CD4-positive, alpha-beta memory T cell (primary cell): ENCODE data around the gene PHF21A. TPM values are rescaled to one million over a fixed set of nuclear protein-coding genes. Genes with fewer than 3 reads are reported as not detected.

Experiments
- CTCF ChIA-PET: fragments of 350-600 bp; sonication (Branson Sonifier 250); formaldehyde crosslinking; loops from one replicate; lab custom pipeline; 2021; ENCODE audit warnings: inconsistent platforms; ENCODE audit not compliant: partially characterized antibody; lab: Charles Lee
- POLR2A ChIA-PET: fragments of 350-600 bp; sonication (Branson Sonifier 250); formaldehyde crosslinking; loops from one replicate; lab custom pipeline; 2021; ENCODE audit not compliant: partially characterized antibody; lab: Charles Lee
- DNase-seq, 5 donors: peaks; one replicate each; pipeline versions ENCODE4 v3.0.0 to v3.0.0-alpha.2; 2020 to 2022; ENCODE audit warnings: mixed read lengths in 1 of 5
- H3K27ac ChIP-seq: one replicate; pipeline ENCODE4 v1.7.0; 2013; ENCODE audit warnings: low read depth, low read length
- H3K27me3 ChIP-seq: 2 replicates; pipeline ENCODE4 v1.7.0; 2013; ENCODE audit warnings: mild to moderate bottlenecking, low read length, moderate library complexity; ENCODE audit not compliant: insufficient read depth
- H3K36me3 ChIP-seq: 2 replicates; pipeline ENCODE4 v1.7.0; 2013; ENCODE audit warnings: mild to moderate bottlenecking, low read length, moderate library complexity; ENCODE audit not compliant: insufficient read depth
- H3K4me1 ChIP-seq: 2 replicates; pipeline ENCODE4 v1.7.0; 2013; ENCODE audit warnings: mild to moderate bottlenecking, low read length, moderate library complexity; ENCODE audit not compliant: insufficient read depth
- H3K4me3 ChIP-seq, 2 donors: one replicate each; pipeline ENCODE4 v1.7.0; 2013; ENCODE audit warnings: low read length in 2 of 2, mild to moderate bottlenecking in 1 of 2
- H3K9me3 ChIP-seq, 2 donors: one replicate each; pipeline ENCODE4 v1.7.0; 2013; ENCODE audit warnings: low read length in 2 of 2, control low read depth in 1 of 2; ENCODE audit not compliant: control insufficient read depth in 1 of 2
- H3K27ac Mint-ChIP-seq, 7 donors: one replicate each; pipeline ENCODE4 v1.8.0; 2020 to 2021; ENCODE audit warnings: mixed read lengths in 7 of 7, mild to moderate bottlenecking in 6 of 7, inconsistent platforms in 3 of 7, moderate library complexity in 3 of 7
- H3K27me3 Mint-ChIP-seq, 2 donors: one replicate each; pipeline ENCODE4 v1.8.0; 2020 to 2021; ENCODE audit warnings: mixed read lengths in 2 of 2
- H3K36me3 Mint-ChIP-seq, 2 donors: one replicate each; pipeline ENCODE4 v1.8.0; 2020 to 2021; ENCODE audit warnings: mixed read lengths in 2 of 2, inconsistent platforms in 1 of 2, mild to moderate bottlenecking in 1 of 2
- H3K4me1 Mint-ChIP-seq, 4 donors: one replicate each; pipeline ENCODE4 v1.8.0; 2020 to 2021; ENCODE audit warnings: mixed read lengths in 4 of 4, mild to moderate bottlenecking in 1 of 4
- H3K4me3 Mint-ChIP-seq, 8 donors: one replicate each; pipeline ENCODE4 v1.8.0; 2020 to 2021; ENCODE audit warnings: mixed read lengths in 8 of 8, mild to moderate bottlenecking in 7 of 8, moderate library complexity in 6 of 8, inconsistent platforms in 3 of 8
- H3K9me3 Mint-ChIP-seq, 8 donors: one replicate each; pipeline ENCODE4 v1.8.0; 2020 to 2021; ENCODE audit warnings: mixed read lengths in 8 of 8, mild to moderate bottlenecking in 5 of 8, inconsistent platforms in 3 of 8, moderate library complexity in 1 of 8
- intact Hi-C: fragments of 100-400 bp; cut with micrococcal nuclease; formaldehyde crosslinking; loops from one replicate; pipeline ENCODE4 v1.15.1; 2023
- polyA plus RNA-seq, 2 donors: library from polyadenylated mRNA; unstranded; fragments of 300-500 nt; fragmentation: Illumina TruSeq; gene quantifications; one replicate each; pipeline ENCODE4 v1.2.3, GENCODE V29; 2021
- total RNA-seq, 2 experiments: library from RNA; stranded (reverse); gene quantifications; one replicate each; pipeline ENCODE4 v1.2.3, GENCODE V29; 2021

The PHF21A gene
- total and polyA plus RNA-seq, 4 experiments from 2014 or later, result 3.7 to 68.4 (median 42.9) TPM

- ChIA-PET POLR2A (no interaction called here), CTCF (no interaction called here)
- Mint-ChIP-seq H3K4me1 (peaks cover 8 to 16% (median 11%) of the 10 kb centered on the region in 4 donors), H3K9me3 (peaks cover 0 to 2% (median 0%) of the 10 kb centered on the region in 8 donors), H3K4me3 (peak within 1 kb of the TSS; percentile 69 to 84 (median 76)), H3K36me3 (peaks cover 16% of the 10 kb centered on the region in 2 donors), H3K27ac (peak within 1 kb of the TSS in 6 of 7 donors; percentile 29 to 75 (median 52)), H3K27me3 (peaks cover 0 to 4% of the 10 kb centered on the region in 2 donors)
- Histone ChIP-seq H3K9me3 (no peaks in the 10 kb centered on the region), H3K27ac (no peak within 1 kb of the TSS), H3K4me3 (no peak within 1 kb of the TSS), H3K27me3 (no peaks in the 10 kb centered on the region), H3K36me3 (peaks cover 14% of the 10 kb centered on the region), H3K4me1 (peaks cover 5% of the 10 kb centered on the region)
- intact Hi-C loops, result loop anchor here (2.0 to 10.0 kb wide), 3 partner anchors 13 to 509 kb away; partner anchors contain the start of gene CHRM4
- peak; percentile 47 to 67 (median 58) for DNase-seq
These were observed 235.9 kb downstream of the PHF21A start, which contains the start of gene MAPK8IP1 for GRCh38 chr11:45885274-45885920. TSS of gene MAPK8IP1 (plus strand) at chr11:45885651. CDS start at chr11:45885821, 170 bp downstream.

GRCh38 chr11:45884596-45885185 lies 236.6 kb downstream of the PHF21A start:
- Mint-ChIP-seq H3K27me3 (peaks cover 0 to 3% of the 10 kb centered on the region in 2 donors), H3K4me3 (peak overlapping the region; percentile 69 to 84 (median 76)), H3K4me1 (peaks cover 8 to 16% (median 11%) of the 10 kb centered on the region in 4 donors), H3K36me3 (peaks cover 21 to 23% of the 10 kb centered on the region in 2 donors), H3K27ac (peak overlapping the region in 6 of 7 donors; percentile 29 to 75 (median 52)), H3K9me3 (peaks cover 0 to 2% (median 0%) of the 10 kb centered on the region in 8 donors)
- Histone ChIP-seq H3K27ac (no peak overlapping the region), H3K27me3 (no peaks in the 10 kb centered on the region), H3K4me3 (no peak overlapping the region), H3K9me3 (no peaks in the 10 kb centered on the region), H3K36me3 (peaks cover 19% of the 10 kb centered on the region), H3K4me1 (peaks cover 5% of the 10 kb centered on the region)
- POLR2A ChIA-PET, result interaction anchor here (1.3 kb wide), 1 partner anchor 31 kb away, joined by 3 read pairs; no protein-coding TSS in a partner anchor
- DNase-seq, result no peak
- CTCF ChIA-PET, result no interaction called here
- intact Hi-C loops, result loop anchor here (2.0 to 10.0 kb wide), 3 partner anchors 14 to 510 kb away; partner anchors contain the start of gene CHRM4

Other genes with a start within 250 kb of the PHF21A start
- gene MAPK8IP1, start 235.8 kb downstream of the PHF21A start, total RNA-seq, result under 1 TPM; 0.73 to 0.86 TPM
- gene MAPK8IP1, start 235.8 kb downstream of the PHF21A start, polyA plus RNA-seq, result under 1 TPM; 0.06 to 0.08 TPM
- 1 to 10 TPM; 4.5 to 4.8 TPM for gene FREY1, start 214.2 kb downstream of the PHF21A start, total RNA-seq
- gene FREY1, start 214.2 kb downstream of the PHF21A start, polyA plus RNA-seq, result not detected
- 10 to 100 TPM; 53.0 to 62.7 TPM for gene PEX16, start 203.6 kb downstream of the PHF21A start, total RNA-seq
- gene PEX16, start 203.6 kb downstream of the PHF21A start, polyA plus RNA-seq, result 10 to 100 TPM; 49.6 to 71.5 TPM
- 1 to 10 TPM; 4.2 to 5.1 TPM for gene LARGE2, start 198.8 kb downstream of the PHF21A start, total RNA-seq
- 1 to 10 TPM; 3.1 to 8.6 TPM for gene LARGE2, start 198.8 kb downstream of the PHF21A start, polyA plus RNA-seq
- not detected for gene CREB3L1, start 156.2 kb upstream of the PHF21A start, total RNA-seq
- gene CREB3L1, start 156.2 kb upstream of the PHF21A start, polyA plus RNA-seq, result not detected
- gene DGKZ, start 226.0 kb upstream of the PHF21A start, total RNA-seq, result 100 to 1,000 TPM; 230 to 235 TPM
- 10 to 100 TPM; 34.8 to 78.9 TPM for gene DGKZ, start 226.0 kb upstream of the PHF21A start, polyA plus RNA-seq